Esophagus muscularis mucosa (tissue), 4 donors: ENCODE results near the gene MINPP1.

Source experiments
- CTCF ChIP-seq, 3 experiments: fragments of 200-600 bp in 2 of 3; fragments of 450-650 bp in 1 of 3; sonication (generic) in 2 of 3; IDR thresholded peaks; one replicate each; pipeline ENCODE4 v1.5.1; 2017 to 2019; ENCODE audit warnings: antibody characterized with exemption in 3 of 3, mild to moderate bottlenecking in 2 of 3, moderate library complexity in 1 of 3
- EP300 ChIP-seq: sonication (generic); formaldehyde crosslinking; IDR thresholded peaks from one replicate; pipeline ENCODE4 v1.6.1; 2017; ENCODE audit warnings: antibody characterized with exemption
- POLR2A ChIP-seq: fragments of 450-650 bp; IDR thresholded peaks from one replicate; pipeline ENCODE4 v1.6.1; 2017; ENCODE audit warnings: antibody characterized with exemption, moderate library complexity, mild to moderate bottlenecking, low read depth

GRCh38 chr10:87557409-87557808 is 52.7 kb downstream of the MINPP1 start:
- no peak for TF ChIP-seq CTCF (IDR thresholded peaks at IDR 0.05)
- TF ChIP-seq EP300: no peak
- no peak for TF ChIP-seq POLR2A
